IMR-90 (cell line): Measurements from ENCODE around the gene NME4. TPM values are rescaled to one million over a fixed set of nuclear protein-coding genes. Genes with fewer than 3 reads are reported as not detected.

Source experiments
- ATAC-seq: fragments of 200-7000 bp; cut with Tn5 transposase; 2 replicates; pipeline ENCODE4 v1.9.1; 2020; ENCODE audit warnings: low read depth, mild to moderate bottlenecking, moderate library complexity
- BruUV-seq: library from RNA; stranded (reverse); fragments of 400-500 nt; replicated peaks from 2 replicates; lab custom pipeline; 2021; lab: Mats Ljungman, UMichigan
- CTCF ChIA-PET: fragments of 300-600 bp; formaldehyde crosslinking; extraction: SDS; loops from one replicate; lab custom pipeline; 2021; ENCODE audit warnings: antibody characterized with exemption; lab: Yijun Ruan, JAX
- POLR2A ChIA-PET: fragments of 300-600 bp; sonication (Branson Sonifier 250); formaldehyde crosslinking; loops from one replicate; lab custom pipeline; 2022; ENCODE audit warnings: antibody characterized with exemption; ENCODE audit not compliant: unreplicated experiment; lab: Charles Lee
- DNase-seq: peaks from one replicate; pipeline ENCODE4 v3.0.0; 2013
- H2AFZ ChIP-seq: replicated peaks from 2 replicates; pipeline ENCODE3; 2013; ENCODE audit warnings: low read length, mild to moderate bottlenecking; ENCODE audit not compliant: poor library complexity
- H2AK5ac ChIP-seq: 2 replicates; pipeline ENCODE4 v1.6.1; 2013; ENCODE audit warnings: low read depth, low read length, inconsistent platforms
- H2AK9ac ChIP-seq: replicated peaks from 2 replicates; pipeline ENCODE3; 2013; ENCODE audit warnings: mild to moderate bottlenecking, low read depth, low read length, moderate library complexity; ENCODE audit not compliant: poor library complexity
- H2BK120ac ChIP-seq: 2 replicates; pipeline ENCODE4 v1.6.1; 2013; ENCODE audit warnings: low read depth, low read length, inconsistent platforms
- H2BK15ac ChIP-seq: 3 replicates; pipeline ENCODE4 v1.6.1; 2013; ENCODE audit warnings: low read depth, low read length, inconsistent platforms
- H2BK20ac ChIP-seq: 2 replicates; pipeline ENCODE4 v1.6.1; 2013; ENCODE audit warnings: low read depth, mild to moderate bottlenecking, inconsistent platforms, low read length, moderate library complexity
- H2BK5ac ChIP-seq: 2 replicates; pipeline ENCODE4 v1.6.1; 2013; ENCODE audit warnings: mild to moderate bottlenecking, low read depth, low read length, inconsistent platforms; ENCODE audit not compliant: poor library complexity, severe bottlenecking
- H3K14ac ChIP-seq: replicated peaks from 2 replicates; pipeline ENCODE4 v1.6.1; 2013; ENCODE audit warnings: low read depth, low read length, inconsistent platforms
- H3K18ac ChIP-seq: 2 replicates; pipeline ENCODE4 v1.6.1; 2013; ENCODE audit warnings: low read depth, low read length, control low read depth
- H3K23ac ChIP-seq: 2 replicates; pipeline ENCODE4 v1.6.1; 2013; ENCODE audit warnings: low read depth, low read length, inconsistent platforms
- H3K27ac ChIP-seq: 2 replicates; pipeline ENCODE4 v1.5.1; 2013; ENCODE audit warnings: mild to moderate bottlenecking, control low read depth, low read length; ENCODE audit not compliant: insufficient read depth
- H3K27me3 ChIP-seq: 2 replicates; pipeline ENCODE4 v1.6.1; 2013; ENCODE audit warnings: low read length; ENCODE audit not compliant: control insufficient read depth, insufficient read depth
- H3K36me3 ChIP-seq: 2 replicates; pipeline ENCODE4 v1.6.1; 2013; ENCODE audit warnings: low read length, mixed read lengths; ENCODE audit not compliant: control insufficient read depth, insufficient read depth
- H3K4ac ChIP-seq: 2 replicates; pipeline ENCODE4 v1.6.1; 2013; ENCODE audit warnings: low read depth, low read length, inconsistent platforms
- H3K4me1 ChIP-seq: 2 replicates; pipeline ENCODE4 v1.6.1; 2013; ENCODE audit warnings: low read length, mixed read lengths; ENCODE audit not compliant: control insufficient read depth, insufficient read depth
- H3K4me2 ChIP-seq: 2 replicates; pipeline ENCODE4 v1.6.1; 2013; ENCODE audit warnings: low read depth, mild to moderate bottlenecking, control low read depth, low read length, moderate library complexity
- H3K4me3 ChIP-seq: 2 replicates; pipeline ENCODE4 v1.5.1; 2013; ENCODE audit warnings: low read depth, mild to moderate bottlenecking, control low read depth, low read length, moderate library complexity; ENCODE audit not compliant: insufficient read depth
- H3K56ac ChIP-seq: 2 replicates; pipeline ENCODE4 v1.6.1; 2013; ENCODE audit warnings: low read length, inconsistent platforms; ENCODE audit not compliant: insufficient read depth; ENCODE audit errors: extremely low read depth
- H3K79me1 ChIP-seq, 2 experiments: 2 replicates each; pipeline ENCODE4 v1.6.1; 2013; ENCODE audit warnings: low read length in 2 of 2, inconsistent platforms in 1 of 2, low read depth in 1 of 2
- H3K9ac ChIP-seq: 2 replicates; pipeline ENCODE4 v1.6.1; 2013; ENCODE audit warnings: low read depth, low read length, control low read depth
- H3K9me1 ChIP-seq: 2 replicates; pipeline ENCODE4 v1.6.1; 2013; ENCODE audit warnings: low read length, inconsistent platforms; ENCODE audit not compliant: insufficient read depth
- H3K9me3 ChIP-seq: 2 replicates; pipeline ENCODE4 v1.6.1; 2013; ENCODE audit warnings: low read length; ENCODE audit not compliant: control insufficient read depth, insufficient read depth
- H4K20me1 ChIP-seq: 2 replicates; pipeline ENCODE4 v1.6.1; 2013; ENCODE audit warnings: low read length, inconsistent platforms; ENCODE audit not compliant: insufficient read depth
- H4K5ac ChIP-seq: 2 replicates; pipeline ENCODE4 v1.6.1; 2013; ENCODE audit warnings: mild to moderate bottlenecking, low read depth, low read length, control low read depth
- H4K8ac ChIP-seq, 2 experiments: 2 replicates each; pipeline ENCODE4 v1.6.1; 2013; ENCODE audit warnings: low read depth in 2 of 2, low read length in 2 of 2, control low read depth in 1 of 2, inconsistent platforms in 1 of 2
- H4K91ac ChIP-seq: 2 replicates; pipeline ENCODE4 v1.6.1; 2013; ENCODE audit warnings: low read depth, low read length, inconsistent platforms; ENCODE audit not compliant: insufficient read depth
- BHLHE40 ChIP-seq: fragments of 150-350 bp; IDR thresholded peaks from 2 replicates; pipeline ENCODE4 v1.6.1; 2016; ENCODE audit warnings: mild to moderate bottlenecking, low read depth, low read length
- RFX5 ChIP-seq: IDR thresholded peaks from 2 replicates; pipeline ENCODE4 v1.8.0; 2012; ENCODE audit warnings: low read depth, mild to moderate bottlenecking, low read length, moderate library complexity
- WGBS, 2 experiments: methylation state at CpG; one replicate each; pipeline versions ENCODE4 v1.1.5 to v1.1.7; 2013; ENCODE audit warnings: missing lambda C conversion rate in 2 of 2; ENCODE audit not compliant: insufficient read length in 1 of 2; ENCODE audit errors: extremely low coverage in 2 of 2; 5-methylcytosine and 5-hydroxymethylcytosine counted together
- dilution Hi-C: fragments of 300-500 bp; cut with HindIII; formaldehyde crosslinking; loops from one replicate; pipeline ENCODE4 v1.14.3; 2018; ENCODE audit warnings: low sequenced_read_pairs; ENCODE audit not compliant: unreplicated experiment
- in situ Hi-C: fragments of 300-500 bp; cut with MboI; formaldehyde crosslinking; loops from 3 replicates; pipeline ENCODE4 v1.14.3; 2019; ENCODE audit warnings: low sequenced_read_pairs, inconsistent platforms, mixed read lengths
- intact Hi-C: fragments of 100-400 bp; cut with micrococcal nuclease; formaldehyde crosslinking; loops from 2 replicates; pipeline ENCODE4 v1.10.0; 2022
- polyA plus RNA-seq, 3 experiments: library from polyadenylated mRNA; depleted of rRNA; stranded (reverse); fragments of >200 nt; gene quantifications; 2 replicates each; pipeline ENCODE4 v1.2.3, GENCODE V29; 2012; ENCODE audit warnings: low replicate concordance in 1 of 3
- total RNA-seq: library from RNA; depleted of rRNA; stranded (reverse); fragments of >200 nt; gene quantifications from 2 replicates; pipeline ENCODE4 v1.2.3, GENCODE V29; 2012

The NME4 gene
- total and polyA plus RNA-seq, 2 of the 4 experiments (the other 2 are of a cell fraction) = 124 to 288 TPM

GRCh38 chr16:411576-412265 is 14.7 kb downstream of the NME4 start:
- no peak overlapping the region for H3K4me2 ChIP-seq
- no peak overlapping the region for H3K14ac ChIP-seq
- H3K79me1 ChIP-seq = no peaks in the 10 kb centered on the region
- in situ Hi-C loops = no loop called here
- H2AK9ac ChIP-seq = no peak overlapping the region
- H4K20me1 ChIP-seq = no peaks in the 10 kb centered on the region
- BruUV-seq = no TSS peak
- H3K9me3 ChIP-seq = no peaks in the 10 kb centered on the region
- no peak overlapping the region for H4K91ac ChIP-seq
- no peak overlapping the region for H3K23ac ChIP-seq
- no peak overlapping the region for H2BK120ac ChIP-seq
- H3K18ac ChIP-seq = no peak overlapping the region
- H3K4me3 ChIP-seq = no peak overlapping the region
- H2AK5ac ChIP-seq = no peak overlapping the region
- no peak overlapping the region for H3K27ac ChIP-seq
- 85% methylated on average over 13 of the region's 26 CpGs; no CpG with 5 or more reads in 1 of the 2 experiments for WGBS, 2 experiments
- H4K5ac ChIP-seq = no peak overlapping the region
- H2BK5ac ChIP-seq = no peak overlapping the region
- CTCF ChIA-PET = interaction anchor here (0.7 kb wide), 1 partner anchor 10 kb away, joined by 6 read pairs; no protein-coding TSS in a partner anchor
- dilution Hi-C loops = no loop called here
- H3K9me1 ChIP-seq = no peaks in the 10 kb centered on the region
- H3K4ac ChIP-seq = no peak overlapping the region
- POLR2A ChIA-PET = no interaction called here
- no peak overlapping the region for H2AFZ ChIP-seq
- no peak overlapping the region for H3K9ac ChIP-seq
- no peaks in the 10 kb centered on the region for H3K27me3 ChIP-seq
- H3K4me1 ChIP-seq = no peaks in the 10 kb centered on the region
- no peak for TF ChIP-seq RFX5
- no peak for TF ChIP-seq BHLHE40
- no peak overlapping the region for H2BK15ac ChIP-seq
- intact Hi-C loops = no loop called here
- ATAC-seq = no peak
- no peak overlapping the region for H3K56ac ChIP-seq
- DNase-seq = no peak
- no peak overlapping the region for H2BK20ac ChIP-seq
- no peak overlapping the region for H4K8ac ChIP-seq
- peaks cover 2% of the 10 kb centered on the region; the same call in 1 of the 2 replicates for H3K36me3 ChIP-seq
